MCF 10A (cell line): Measurements from ENCODE around the gene SEMA6B. TPM values are rescaled to one million over a fixed set of nuclear protein-coding genes. Genes with fewer than 3 reads are reported as not detected.

Source experiments
- BruUV-seq: library from RNA; stranded (reverse); fragments of 400-500 nt; replicated peaks from 2 replicates; lab custom pipeline; 2021; lab: Mats Ljungman, UMichigan
- CTCF ChIA-PET: fragments of 300-600 bp; sonication (Branson Sonifier 250); formaldehyde crosslinking; extraction: SDS; loops from one replicate; lab custom pipeline; 2021; ENCODE audit warnings: antibody characterized with exemption, inconsistent platforms; lab: Yijun Ruan, JAX
- POLR2A ChIA-PET: fragments of 300-600, 350-650 bp; sonication (Branson Sonifier 250); formaldehyde crosslinking; extraction: SDS; loops from one replicate; lab custom pipeline; 2020; ENCODE audit warnings: antibody characterized with exemption, inconsistent platforms; lab: Yijun Ruan, JAX
- DNase-seq: peaks from one replicate; pipeline ENCODE4 v3.0.0-alpha.2; 2018; ENCODE audit not compliant: unreplicated experiment
- H3K27ac Mint-ChIP-seq: one replicate; pipeline ENCODE4 v1.8.0; 2022; ENCODE audit warnings: mild to moderate bottlenecking, low read depth, mixed read lengths; ENCODE audit not compliant: unreplicated experiment
- H3K27me3 Mint-ChIP-seq: one replicate; pipeline ENCODE4 v1.8.0; 2022; ENCODE audit warnings: mixed read lengths; ENCODE audit not compliant: insufficient read depth, unreplicated experiment
- H3K36me3 Mint-ChIP-seq: one replicate; pipeline ENCODE4 v1.8.0; 2022; ENCODE audit warnings: mild to moderate bottlenecking, moderate library complexity, mixed read lengths; ENCODE audit not compliant: insufficient read depth, unreplicated experiment
- H3K4me1 Mint-ChIP-seq: one replicate; pipeline ENCODE4 v1.8.0; 2022; ENCODE audit warnings: mixed read lengths; ENCODE audit not compliant: insufficient read depth, unreplicated experiment
- H3K4me3 Mint-ChIP-seq: one replicate; pipeline ENCODE4 v1.8.0; 2022; ENCODE audit warnings: mild to moderate bottlenecking, moderate library complexity, mixed read lengths; ENCODE audit not compliant: unreplicated experiment
- H3K9me3 Mint-ChIP-seq: one replicate; pipeline ENCODE4 v1.8.0; 2022; ENCODE audit warnings: mixed read lengths; ENCODE audit not compliant: unreplicated experiment
- CTCF ChIP-seq: fragments of 200-600 bp; IDR thresholded peaks from one replicate; pipeline ENCODE4 v1.8.0; 2022; ENCODE audit warnings: antibody characterized with exemption, mild to moderate bottlenecking; ENCODE audit not compliant: unreplicated experiment
- intact Hi-C: fragments of 100-400 bp; cut with micrococcal nuclease; formaldehyde crosslinking; loops from 2 replicates; pipeline ENCODE4 v1.14.1; 2022
- total RNA-seq: library from RNA; stranded (reverse); gene quantifications from 2 replicates; pipeline ENCODE4 v1.2.3, GENCODE V29; 2022

Gene SEMA6B
- total RNA-seq, 1 experiment from 2014 or later, result 0.54 TPM

- intact Hi-C loops, result no loop called here
- ChIA-PET CTCF (interaction anchor here (0.7 to 2.4 kb wide), 4 partner anchors 9 to 31 kb away, joined by 3 to 9 read pairs (median 7); no protein-coding TSS in a partner anchor), POLR2A (interaction anchor here (0.6 kb wide), 1 partner anchor 383 kb away, joined by 3 read pairs; no protein-coding TSS in a partner anchor)
- peaks cover 37% of the 10 kb centered on the region for H3K36me3 Mint-ChIP-seq
- no peak overlapping the region for H3K4me3 Mint-ChIP-seq
- H3K27me3 Mint-ChIP-seq, result no peaks in the 10 kb centered on the region
- peak; percentile 78 for TF ChIP-seq CTCF
- DNase-seq, result peak; percentile 62
- no peaks in the 10 kb centered on the region for H3K4me1 Mint-ChIP-seq
- H3K9me3 Mint-ChIP-seq, result no peaks in the 10 kb centered on the region
- no peak overlapping the region for H3K27ac Mint-ChIP-seq
- BruUV-seq, result no TSS peak
These were observed 64.0 kb downstream of the SEMA6B start for GRCh38 chr19:4495471-4495870.

- BruUV-seq, result no TSS peak
- TF ChIP-seq CTCF, result no peak
- intact Hi-C loops, result no loop called here
- H3K4me3 Mint-ChIP-seq, result no peak overlapping the region
- no peaks in the 10 kb centered on the region for H3K4me1 Mint-ChIP-seq
- H3K36me3 Mint-ChIP-seq, result peaks cover 33% of the 10 kb centered on the region
- H3K27me3 Mint-ChIP-seq, result no peaks in the 10 kb centered on the region
- H3K9me3 Mint-ChIP-seq, result no peaks in the 10 kb centered on the region
- no peak for DNase-seq
- H3K27ac Mint-ChIP-seq, result no peak overlapping the region
- POLR2A ChIA-PET, result interaction anchor here (0.8 kb wide), 1 partner anchor 30 kb away, joined by 3 read pairs; no protein-coding TSS in a partner anchor
- CTCF ChIA-PET, result interaction anchor here (0.7 to 2.4 kb wide), 4 partner anchors 9 to 32 kb away, joined by 3 to 9 read pairs (median 7); no protein-coding TSS in a partner anchor
These were observed 64.8 kb downstream of the SEMA6B start for GRCh38 chr19:4494691-4495064.

- intact Hi-C loops, result no loop called here
- Mint-ChIP-seq H3K27me3 (no peaks in the 10 kb centered on the region), H3K4me1 (no peaks in the 10 kb centered on the region), H3K27ac (no peak overlapping the region), H3K36me3 (peaks cover 33% of the 10 kb centered on the region), H3K4me3 (no peak overlapping the region), H3K9me3 (no peaks in the 10 kb centered on the region)
- BruUV-seq, result TSS peak; percentile 27
- ChIA-PET CTCF (interaction anchor here (0.8 kb wide), 1 partner anchor 67 kb away, joined by 3 read pairs; no protein-coding TSS in a partner anchor), POLR2A (interaction anchor here (0.8 kb wide), 1 partner anchor 31 kb away, joined by 3 read pairs; no protein-coding TSS in a partner anchor)
- DNase-seq, result no peak
- TF ChIP-seq CTCF, result no peak
These were observed 65.4 kb downstream of the SEMA6B start for GRCh38 chr19:4493929-4494690.

GRCh38 chr19:4493104-4493928 lies 66.2 kb downstream of the SEMA6B start:
- ChIA-PET POLR2A (no interaction called here), CTCF (interaction anchor here (0.8 kb wide), 1 partner anchor 68 kb away, joined by 3 read pairs; no protein-coding TSS in a partner anchor)
- Mint-ChIP-seq H3K4me3 (no peak overlapping the region), H3K27me3 (no peaks in the 10 kb centered on the region), H3K36me3 (peaks cover 36% of the 10 kb centered on the region), H3K9me3 (no peaks in the 10 kb centered on the region), H3K4me1 (no peaks in the 10 kb centered on the region), H3K27ac (no peak overlapping the region)
- intact Hi-C loops, result no loop called here
- no peak for TF ChIP-seq CTCF
- no peak for DNase-seq
- BruUV-seq, result no TSS peak
